ENCODE data around the gene BAX. TPM values are rescaled to one million over a fixed set of nuclear protein-coding genes. Genes with fewer than 3 reads are reported as not detected.

The BAX gene
- total and polyA plus RNA-seq, 2 of the 13 experiments (the other 11 are each of a cell fraction or from before 2014, with no cell fraction given): 139 to 176 TPM

GRCh38 chr19:48918801-48919247, 35.9 kb upstream of the BAX start:
- Histone ChIP-seq H2AFZ (ENCODE audit: low read length) (no peak overlapping the region), H3K4me1 (ENCODE audit: insufficient read depth, low read length) (no peaks in the 10 kb centered on the region), H3K36me3 (replicated peaks in 1 of 2; ENCODE audit: control insufficient read depth in 1 of 2, insufficient read depth in 2 of 2, low read length in 2 of 2) (peaks cover 10 to 37% of the 10 kb centered on the region in 2 experiments; a peak in 4 of 5 replicates), H3K27me3 (ENCODE audit: control insufficient read depth in 1 of 2, insufficient read depth in 2 of 2, low read length in 2 of 2) (no peaks in the 10 kb centered on the region), H3K4me2 (ENCODE audit: low read depth, low read length) (no peak overlapping the region), H3K4me3 (replicated peaks in 1 of 3; ENCODE audit: insufficient read depth in 1 of 3, low read depth in 2 of 3, low read length in 3 of 3) (no peak overlapping the region), H3K9me3 (ENCODE audit: low read length) (no peaks in the 10 kb centered on the region), H3K79me2 (ENCODE audit: insufficient read depth, low read length) (no peaks in the 10 kb centered on the region), H3K27ac (ENCODE audit: extremely low read length, insufficient read depth, low read length) (no peak overlapping the region), H4K20me1 (ENCODE audit: insufficient read depth, low read length) (no peaks in the 10 kb centered on the region), H3K9ac (ENCODE audit: insufficient read depth, low read depth, low read length) (no peak overlapping the region)
- ChIA-PET CTCF (ENCODE audit: low intra/inter-chr PET ratio, low total read pairs) (no interaction called here), POLR2A (interaction anchor here (0.6 to 0.9 kb wide), 4 partner anchors 45 to 111 kb away, joined by 3 to 4 read pairs (median 4); no protein-coding TSS in a partner anchor)
- in situ Hi-C loops (cut with HindIII; ENCODE audit: extremely low pct_ligation_motif_present, low pct_unique_long_range_greater_than_20kb): no loop called here
- no TSS peak for BruUV-seq (replicated peaks)
- 94% methylated on average over 17 of the region's 18 CpGs for WGBS (ENCODE audit: low lambda C conversion rate)
- no peak for DNase-seq (ENCODE audit: low spot score)
- intact Hi-C loops (cut with micrococcal nuclease; ENCODE audit: unreplicated experiment): no loop called here
- peak; percentile 51 for ATAC-seq
- no peak for FAIRE-seq
- TF ChIP-seq ZNF143 (CRISPR knock-in tag; IDR thresholded peaks at IDR 0.05): peak; percentile 91
- TF ChIP-seq ZSCAN21 (CRISPR knock-in tag; IDR thresholded peaks at IDR 0.05; ENCODE audit: borderline replicate concordance): no peak
- no peak for TF ChIP-seq ZNF224 (CRISPR knock-in tag; IDR thresholded peaks at IDR 0.05)
- TF ChIP-seq ZNF878 (CRISPR knock-in tag; IDR thresholded peaks at IDR 0.05): no peak
- no peak for TF ChIP-seq ZBTB37 (CRISPR knock-in tag; IDR thresholded peaks at IDR 0.05)
- TF ChIP-seq ATM (IDR thresholded peaks at IDR 0.05; ENCODE audit: borderline replicate concordance): no peak
- TF ChIP-seq ZNF510 (CRISPR knock-in tag; IDR thresholded peaks at IDR 0.05; ENCODE audit: low read depth): no peak
- TF ChIP-seq ZNF451 (CRISPR knock-in tag; IDR thresholded peaks at IDR 0.05): no peak
- TF ChIP-seq KAT2B (IDR thresholded peaks at IDR 0.05; ENCODE audit: borderline replicate concordance, low read depth, low read length): no peak
- TF ChIP-seq ZBTB38 (CRISPR knock-in tag; IDR thresholded peaks at IDR 0.05): peak; percentile 66; the same call in 1 of the 2 replicates
- TF ChIP-seq NFE2L2 (IDR thresholded peaks at IDR 0.05; ENCODE audit: low read length): no peak
- no peak for TF ChIP-seq STAT6 (CRISPR knock-in tag; IDR thresholded peaks at IDR 0.05; ENCODE audit: borderline replicate concordance)
- TF ChIP-seq MXI1 (IDR thresholded peaks at IDR 0.05; ENCODE audit: borderline replicate concordance, low read depth, low read length): no peak
- TF ChIP-seq TEAD2 (CRISPR knock-in tag; IDR thresholded peaks at IDR 0.05): no peak
- peak; percentile 96 for TF ChIP-seq THAP11 (CRISPR knock-in tag; IDR thresholded peaks at IDR 0.05)
- no peak for TF ChIP-seq ZNF12 (CRISPR knock-in tag; IDR thresholded peaks at IDR 0.05)
- no peak for TF ChIP-seq ARID2 (CRISPR knock-in tag; IDR thresholded peaks at IDR 0.05; ENCODE audit: borderline replicate concordance)
- no peak for TF ChIP-seq BHLHE40 (IDR thresholded peaks at IDR 0.05; ENCODE audit: low read length)
- TF ChIP-seq ZNF761 (CRISPR knock-in tag; conservative IDR thresholded peaks at IDR 0.05): no peak
- no peak for TF ChIP-seq ZNF383 (CRISPR knock-in tag; IDR thresholded peaks at IDR 0.05; ENCODE audit: borderline replicate concordance)
- TF ChIP-seq ZNF124 (CRISPR knock-in tag; IDR thresholded peaks at IDR 0.05): no peak
- no peak for TF ChIP-seq ZNF329 (CRISPR knock-in tag; IDR thresholded peaks at IDR 0.05; ENCODE audit: low read depth)
- no peak for TF ChIP-seq CCAR2 (optimal IDR thresholded peaks at IDR 0.05; ENCODE audit: low read depth, low read length)
- TF ChIP-seq CENPT (CRISPR knock-in tag; IDR thresholded peaks at IDR 0.05; ENCODE audit: low read depth): no peak
- TF ChIP-seq HOXA3 (CRISPR knock-in tag; IDR thresholded peaks at IDR 0.05): no peak
- TF ChIP-seq MAFG (CRISPR knock-in tag; IDR thresholded peaks at IDR 0.05): no peak
